GM19099 (cell line): ENCODE measurements around the gene FCMR.

Experiments
- POLR2A ChIP-seq: IDR thresholded peaks from 3 replicates; pipeline ENCODE4 v1.6.1; 2011; ENCODE audit warnings: low read depth; ENCODE audit not compliant: insufficient read length; ENCODE audit errors: extremely low read depth

The FCMR gene

GRCh38 chr1:206890125-206891060 lies 31.3 kb downstream of the FCMR start:
- no peak for TF ChIP-seq POLR2A

- no peak for TF ChIP-seq POLR2A
These were observed 34.0 kb downstream of the FCMR start for GRCh38 chr1:206887701-206888100.

- TF ChIP-seq POLR2A = no peak
These were observed 34.9 kb downstream of the FCMR start for GRCh38 chr1:206886831-206887230.

GRCh38 chr1:206885341-206886060 lies 36.2 kb downstream of the FCMR start:
- no peak for TF ChIP-seq POLR2A

GRCh38 chr1:206883876-206884275 lies 37.9 kb downstream of the FCMR start:
- TF ChIP-seq POLR2A = no peak

- TF ChIP-seq POLR2A = no peak
These were observed 38.6 kb downstream of the FCMR start for GRCh38 chr1:206883160-206883559.

- no peak for TF ChIP-seq POLR2A
These were observed 39.2 kb downstream of the FCMR start for GRCh38 chr1:206882555-206882954.

GRCh38 chr1:206880314-206880713 lies 41.4 kb downstream of the FCMR start:
- no peak for TF ChIP-seq POLR2A

- TF ChIP-seq POLR2A = no peak
These were observed 43.3 kb downstream of the FCMR start for GRCh38 chr1:206878456-206878855.

- no peak for TF ChIP-seq POLR2A
These were observed 45.9 kb downstream of the FCMR start for GRCh38 chr1:206875752-206876377.

- TF ChIP-seq POLR2A = no peak
These were observed 48.0 kb downstream of the FCMR start for GRCh38 chr1:206873603-206874188.

- no peak for TF ChIP-seq POLR2A
These were observed 49.6 kb downstream of the FCMR start for GRCh38 chr1:206872139-206872538.

- no peak for TF ChIP-seq POLR2A
These were observed 53.5 kb downstream of the FCMR start for GRCh38 chr1:206868264-206868663.

- no peak for TF ChIP-seq POLR2A
These were observed 54.0 kb downstream of the FCMR start for GRCh38 chr1:206867716-206868115.

- no peak for TF ChIP-seq POLR2A
These were observed 54.5 kb downstream of the FCMR start for GRCh38 chr1:206867239-206867638.
